Measurements from ENCODE around the gene DCK. TPM values are rescaled to one million over a fixed set of nuclear protein-coding genes. Genes with fewer than 3 reads are reported as not detected.
"Not testable (repeated sequence)": the region's sequence is repeated elsewhere in the genome, so short reads cannot be mapped to it uniquely, and the experiment has no call there.

The DCK gene
- total RNA-seq, 1 donor from 2014 or later, result 140 TPM

DNA sequence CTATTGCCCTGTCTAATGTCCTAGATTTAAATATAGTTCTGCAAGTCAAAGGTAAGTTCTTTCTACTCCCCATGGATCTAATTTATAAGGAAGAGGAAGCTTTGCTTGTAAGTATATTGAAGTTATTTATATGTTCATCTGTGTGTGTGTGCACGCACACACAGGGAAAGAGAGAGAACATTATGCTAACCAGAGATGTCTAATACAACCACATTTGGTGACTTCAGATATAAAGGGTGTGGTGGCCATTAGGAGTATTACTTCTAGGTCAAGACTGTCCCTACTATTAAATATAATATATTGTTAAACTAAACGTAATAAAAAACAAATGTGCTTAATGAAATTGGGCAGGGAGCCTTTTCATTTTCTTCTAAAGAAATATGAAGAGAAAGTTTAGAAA lies 4.1 kb downstream of the DCK start:
- FAIRE-seq (no peak), DNase-seq (ENCODE audit: low spot score in 2 of 2) (no peak)

DNA sequence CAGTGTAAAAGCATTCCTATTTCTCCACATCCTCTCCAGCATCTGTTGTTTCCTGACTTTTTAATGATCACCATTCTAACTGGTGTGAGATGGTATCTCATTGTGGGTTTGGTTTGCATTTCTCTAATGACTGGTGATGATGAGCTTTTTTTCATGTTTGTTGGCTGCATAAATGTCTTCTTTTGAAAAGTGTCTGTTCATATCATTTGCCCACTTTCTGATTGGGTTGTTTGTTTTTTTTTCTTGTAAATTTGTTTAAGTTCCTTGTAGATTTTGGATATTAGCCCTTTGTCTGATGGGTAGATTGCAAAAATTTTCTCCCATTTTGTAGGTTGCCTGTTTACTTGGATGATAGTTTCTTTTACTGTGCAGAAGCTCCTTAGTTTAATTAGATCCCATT lies 6.2 kb downstream of the DCK start:
- FAIRE-seq; DNase-seq (ENCODE audit: low spot score in 2 of 2): not testable (repeated sequence)

DNA sequence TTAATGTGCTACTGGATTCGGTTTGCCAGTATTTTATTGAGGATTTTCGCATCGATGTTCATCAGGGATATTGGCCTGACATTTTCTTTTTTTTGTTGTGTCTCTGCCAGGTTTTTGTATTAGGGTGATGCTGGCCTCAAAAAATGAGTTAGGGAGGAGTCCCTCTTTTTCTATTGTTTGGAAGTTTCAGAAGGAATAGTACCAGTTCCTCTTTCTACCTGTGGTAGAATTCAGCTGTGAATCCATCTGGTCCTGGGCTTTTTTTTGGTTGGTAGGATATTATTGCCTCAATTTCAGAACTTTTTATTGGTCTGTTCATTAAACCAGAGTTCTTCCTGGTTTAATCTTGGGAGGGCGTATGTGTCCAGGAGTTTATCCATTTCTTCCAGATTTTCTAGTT lies 7.9 kb downstream of the DCK start:
- not testable (repeated sequence) for FAIRE-seq

DNA sequence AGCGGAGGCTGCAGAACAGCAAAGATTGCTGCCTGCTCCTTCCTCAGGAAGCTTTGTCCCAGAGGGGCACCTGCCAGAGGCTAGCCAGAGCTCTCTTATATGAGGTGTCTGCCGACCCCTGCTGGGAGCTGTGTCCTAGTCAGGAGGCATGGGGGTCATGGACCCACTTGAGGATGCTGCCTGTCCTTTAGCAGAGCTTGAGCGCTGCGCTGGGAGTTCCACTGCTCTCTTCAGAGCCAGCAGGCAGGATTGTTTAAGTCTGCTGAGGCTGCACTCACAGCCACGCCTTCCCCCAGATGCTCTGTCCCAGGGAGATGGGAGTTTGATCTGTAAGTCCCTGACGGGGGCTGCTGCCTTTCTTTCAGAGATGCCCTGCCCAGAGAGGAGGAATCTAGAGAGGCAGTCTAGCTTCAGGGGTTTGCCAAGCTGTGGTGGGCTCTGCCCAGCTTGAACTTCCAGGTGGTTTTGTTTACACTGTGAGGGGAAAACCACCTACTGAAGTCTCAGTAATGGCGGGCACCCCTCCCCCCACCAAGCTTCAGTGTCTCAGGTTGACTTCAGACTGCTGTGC lies 10.9 kb downstream of the DCK start:
- DNase-seq (ENCODE audit: low spot score in 2 of 2) (no peak), FAIRE-seq (no peak)

More for the DNA sequence above, 7.9 kb downstream of the DCK start:
- not testable (repeated sequence) for DNase-seq (ENCODE audit: low spot score in 2 of 2)

DNA sequence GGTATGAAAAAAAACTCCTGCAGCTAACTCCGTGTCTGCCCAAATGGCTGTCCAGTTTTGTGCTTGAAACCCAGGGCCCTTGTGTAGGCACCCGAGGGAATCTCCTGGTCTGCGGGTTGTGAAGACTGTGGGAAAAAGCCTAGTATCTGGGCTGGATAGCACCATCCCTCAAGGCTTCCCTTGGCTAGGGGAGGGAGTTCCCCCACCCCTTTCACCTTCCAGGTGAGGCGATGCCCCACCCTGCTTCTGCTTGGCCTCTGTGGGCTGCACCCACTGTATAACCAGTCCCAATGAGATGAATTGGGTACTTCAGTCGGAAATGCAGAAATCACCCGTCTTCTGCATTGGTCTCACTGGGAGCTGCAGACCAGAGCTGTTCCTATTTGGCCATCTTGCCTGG lies 11.6 kb downstream of the DCK start:
- FAIRE-seq, result not testable (repeated sequence)

DNA sequence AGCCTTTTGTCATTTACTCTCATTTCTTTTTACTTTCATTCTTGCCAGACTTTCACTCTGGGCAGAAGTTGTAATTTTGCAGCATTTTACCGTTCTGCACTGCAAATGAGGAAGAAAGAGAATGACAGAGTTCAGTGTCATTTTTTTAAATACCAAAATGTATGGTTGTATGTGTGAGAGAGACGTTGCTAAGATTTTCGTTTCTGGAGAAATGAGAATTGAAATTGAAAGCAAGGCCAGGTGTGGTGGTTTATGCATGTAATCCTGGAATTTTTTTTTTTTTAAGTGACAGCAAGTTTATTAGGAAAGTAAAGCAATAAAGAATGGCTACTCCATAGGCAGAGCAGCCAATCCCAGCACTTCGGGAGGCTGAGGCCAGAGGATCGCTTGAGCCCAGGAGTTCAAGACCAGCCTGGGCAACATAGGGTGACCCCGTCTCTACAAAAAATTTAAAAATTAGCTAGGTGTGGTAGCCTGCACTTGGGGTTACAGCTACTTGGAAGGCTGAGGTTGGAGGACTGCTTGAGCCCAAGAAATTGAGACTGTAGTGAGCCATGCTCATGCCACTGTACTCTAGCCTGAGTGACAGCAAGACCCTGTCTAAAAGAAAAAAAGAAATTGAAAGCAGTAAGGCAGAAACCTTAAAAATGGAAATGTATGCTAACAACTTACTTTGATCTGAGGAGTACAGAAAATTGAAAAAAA lies 12.9 kb downstream of the DCK start:
- no peak for FAIRE-seq

More for the DNA sequence above, 11.6 kb downstream of the DCK start:
- not testable (repeated sequence) for DNase-seq (ENCODE audit: low spot score in 2 of 2)

DNA sequence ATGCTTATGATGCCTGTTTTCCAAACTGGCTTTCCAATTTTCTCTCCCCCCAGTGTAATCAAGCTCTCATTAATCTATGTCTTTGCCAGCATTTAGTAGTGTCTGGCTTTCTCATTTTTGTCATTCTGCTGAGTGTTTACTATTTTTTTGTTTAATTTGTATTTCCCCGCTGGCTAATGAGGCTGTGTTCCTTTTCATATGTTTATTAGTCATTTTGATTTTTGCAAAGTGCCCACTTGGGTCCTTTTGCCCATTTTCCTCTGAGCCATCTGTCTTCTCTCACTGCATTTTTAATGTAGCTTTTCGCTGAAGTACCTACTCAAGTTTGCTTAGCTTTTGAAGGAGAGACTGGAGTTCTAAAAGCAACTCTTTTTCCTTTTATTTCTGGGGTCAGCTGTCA lies 14.7 kb downstream of the DCK start:
- FAIRE-seq, result no peak
- no peak for DNase-seq (ENCODE audit: low spot score in 2 of 2)

More for the DNA sequence above, 12.9 kb downstream of the DCK start:
- no peak for DNase-seq (ENCODE audit: low spot score in 2 of 2)

DNA sequence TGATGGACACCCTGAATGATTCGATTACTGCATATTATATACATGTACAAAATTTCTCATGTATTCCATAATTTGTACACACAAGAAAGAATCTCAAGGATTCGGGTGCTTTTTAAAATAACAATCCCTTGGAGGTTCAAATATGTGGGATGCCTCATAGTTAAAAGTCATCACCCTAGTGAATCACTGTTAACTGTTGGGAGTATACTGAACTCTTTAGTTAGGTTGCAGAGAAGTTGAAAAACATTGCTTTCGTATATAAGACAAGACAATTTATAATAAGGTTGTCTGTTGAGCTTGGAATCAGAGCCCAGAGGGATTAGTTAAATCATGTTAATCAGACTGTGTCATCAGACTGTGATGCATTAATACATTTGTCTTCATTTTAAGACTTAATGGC lies 15.6 kb downstream of the DCK start:
- DNase-seq (ENCODE audit: low spot score in 2 of 2) (no peak), FAIRE-seq (no peak)

DNA sequence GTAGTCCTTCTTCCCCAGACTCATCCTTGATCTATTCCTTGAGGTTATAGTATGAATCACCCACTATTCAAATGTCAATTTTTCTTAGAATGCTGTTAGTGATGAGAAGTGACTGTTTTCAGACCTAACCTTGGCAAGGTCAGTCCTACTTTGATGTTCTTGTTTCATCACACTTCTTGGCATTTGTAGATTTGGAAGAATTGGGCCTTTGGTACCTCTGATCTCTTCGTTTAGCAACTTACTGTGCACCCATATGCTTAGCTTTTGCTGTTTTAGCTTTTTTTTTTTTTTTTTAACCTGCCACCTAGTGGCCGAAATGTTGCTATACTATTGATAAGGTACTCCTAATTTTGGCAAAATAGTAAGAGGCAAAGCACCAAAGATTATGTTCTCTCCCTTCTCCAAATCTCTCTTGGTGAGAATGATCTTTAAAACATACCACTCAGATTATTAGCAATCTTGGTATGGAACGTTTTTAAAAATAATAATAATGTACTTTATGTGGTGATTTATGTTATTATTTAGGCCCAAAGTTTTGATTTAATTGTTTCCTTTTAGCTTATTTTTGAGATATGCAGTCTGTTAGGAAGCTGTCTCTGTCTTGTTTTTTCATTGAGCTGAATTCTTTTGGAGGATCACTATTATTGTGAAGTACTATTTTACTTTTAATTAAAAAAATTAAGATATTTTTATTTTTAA lies 16.6 kb downstream of the DCK start:
- FAIRE-seq, result peak; percentile 94
- peak in 1 of 2 donors; percentile 39 for DNase-seq (ENCODE audit: low spot score in 2 of 2)

DNA sequence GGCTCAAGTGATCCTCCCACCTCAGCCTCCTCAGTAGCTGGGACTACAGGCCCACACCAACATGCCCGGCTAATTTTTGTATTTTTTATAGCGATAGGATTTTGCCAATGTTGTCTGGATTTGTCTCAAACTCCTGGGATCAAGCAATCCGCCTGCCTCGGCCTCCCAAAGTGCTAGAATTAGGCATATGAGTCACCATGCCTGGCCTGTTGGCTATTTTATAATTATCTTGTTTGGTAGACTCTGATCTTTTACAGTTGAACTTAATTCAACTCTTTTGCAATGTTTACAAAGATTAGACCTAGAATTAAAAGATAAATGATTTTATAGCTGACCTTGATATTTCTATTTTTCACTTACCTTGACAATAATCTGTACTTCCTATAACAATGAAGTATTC lies 18.0 kb downstream of the DCK start:
- FAIRE-seq (no peak), DNase-seq (ENCODE audit: low spot score in 2 of 2) (no peak)

DNA sequence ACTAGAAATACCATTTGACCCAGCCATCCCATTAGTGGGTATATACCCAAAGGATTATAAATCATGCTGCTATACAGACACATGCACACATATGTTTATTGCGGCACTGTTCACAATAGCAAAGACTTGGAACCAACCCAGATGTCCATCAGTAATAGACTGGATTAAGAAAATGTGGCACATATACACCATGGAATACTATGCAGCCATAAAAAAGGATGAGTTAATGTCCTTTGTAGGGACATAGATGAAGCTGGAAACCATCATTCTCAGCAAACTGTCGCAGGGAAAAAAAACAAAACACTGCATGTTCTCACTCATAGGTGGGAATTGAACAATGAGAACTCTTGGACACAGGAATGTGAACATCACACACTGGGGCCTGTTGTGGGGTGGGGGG lies 23.9 kb downstream of the DCK start:
- DNase-seq (ENCODE audit: low spot score in 2 of 2); FAIRE-seq: not testable (repeated sequence)

DNA sequence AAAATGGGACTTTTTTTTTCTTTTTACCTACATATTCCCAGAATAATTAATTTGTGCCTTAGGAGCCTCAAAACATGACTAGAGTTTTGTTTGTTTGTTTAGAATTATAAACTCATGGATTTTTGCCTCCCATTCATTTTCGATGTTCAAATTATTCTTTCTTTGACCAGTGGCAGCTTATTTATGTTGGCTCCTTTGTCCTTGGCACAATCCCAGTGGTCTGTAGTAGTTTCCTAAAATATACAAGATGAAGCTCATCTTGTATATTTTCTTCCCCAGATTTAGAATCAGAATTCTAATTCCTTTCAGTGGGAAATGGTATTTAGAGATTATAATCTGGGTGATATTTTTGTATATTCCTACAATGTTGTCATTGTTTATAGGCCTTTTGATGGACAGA lies 27.2 kb downstream of the DCK start:
- DNase-seq (ENCODE audit: low spot score in 2 of 2) (no peak), FAIRE-seq (no peak)

DNA sequence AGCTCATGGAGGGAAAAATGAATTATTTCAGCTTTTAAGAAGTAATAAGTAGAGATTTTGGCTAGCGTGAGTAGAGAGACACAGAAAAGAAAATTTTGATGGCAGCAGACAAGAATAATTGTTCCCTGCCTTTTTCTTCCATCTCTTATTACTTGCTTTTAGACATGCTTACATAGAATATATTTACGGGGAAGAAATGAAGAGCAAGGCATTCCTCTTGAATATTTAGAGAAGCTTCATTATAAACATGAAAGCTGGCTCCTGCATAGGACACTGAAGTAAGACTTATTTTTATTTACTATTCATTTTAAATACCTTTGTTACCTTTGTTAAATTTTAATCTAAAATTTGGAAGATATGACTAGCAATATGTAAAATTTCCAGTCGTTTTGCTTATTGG lies 32.2 kb downstream of the DCK start:
- DNase-seq (ENCODE audit: low spot score in 2 of 2) (no peak), FAIRE-seq (no peak)

DNA sequence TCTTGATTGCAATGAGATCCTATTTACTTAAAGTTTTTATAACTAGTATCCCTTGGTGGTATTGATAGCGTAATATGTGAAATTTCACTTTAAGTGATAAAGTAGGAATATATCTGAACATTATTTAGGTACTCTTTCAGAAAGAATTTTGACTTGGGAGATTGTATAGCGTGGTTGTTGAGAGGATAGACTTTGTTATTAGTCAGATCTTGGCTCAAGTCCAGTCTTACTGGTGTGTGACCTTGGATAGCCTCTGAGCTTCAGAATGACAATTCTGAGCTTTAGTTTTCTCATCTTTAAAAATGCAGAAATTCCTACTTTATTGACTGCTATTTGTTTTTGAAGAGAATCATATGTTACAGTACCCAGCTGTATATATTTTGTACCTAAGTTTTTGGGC lies 32.6 kb downstream of the DCK start:
- peak in 1 of 2 donors; percentile 16 for DNase-seq (ENCODE audit: low spot score in 2 of 2)
- peak; percentile 33 for FAIRE-seq

DNA sequence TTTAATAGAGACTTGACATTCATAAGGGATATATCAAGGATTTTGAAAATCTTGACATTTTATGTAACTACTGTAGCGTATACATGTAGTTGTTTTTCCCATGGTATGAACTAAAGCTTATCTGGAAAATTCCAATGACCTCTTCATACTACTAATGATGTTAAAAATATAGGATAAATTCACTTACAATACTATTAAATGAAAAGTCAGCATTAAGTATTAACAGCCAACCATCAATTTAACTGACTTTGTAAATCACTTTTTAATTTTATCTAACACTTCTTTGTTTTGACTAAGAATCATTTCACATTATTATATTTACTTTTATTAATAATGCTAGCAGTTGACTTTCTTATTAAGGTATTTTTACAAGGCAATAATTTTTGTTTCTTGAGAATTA lies 34.2 kb downstream of the DCK start:
- FAIRE-seq (peak; percentile 45), DNase-seq (ENCODE audit: low spot score in 2 of 2) (no peak)

DNA sequence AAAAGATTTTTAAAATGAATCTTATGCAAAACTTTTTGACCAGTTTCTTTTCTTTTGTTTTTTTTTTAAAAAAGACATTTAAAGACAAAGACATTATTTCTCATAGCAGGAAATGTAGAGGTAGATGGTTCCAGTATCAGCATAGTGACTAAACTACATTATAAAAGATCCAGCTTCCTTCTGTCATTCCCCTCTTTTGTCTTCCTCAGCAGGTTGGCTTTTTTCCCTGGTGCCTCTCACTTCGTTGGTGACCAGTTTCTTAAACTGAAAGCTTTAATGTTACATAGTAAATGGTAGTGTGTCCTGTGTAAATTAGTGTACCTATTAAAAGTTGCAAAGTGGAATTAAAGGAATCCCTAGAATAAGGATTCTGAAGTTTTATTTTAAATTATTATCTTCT lies 36.1 kb downstream of the DCK start:
- FAIRE-seq (peak; percentile 72), DNase-seq (ENCODE audit: low spot score in 2 of 2) (no peak)

DNA sequence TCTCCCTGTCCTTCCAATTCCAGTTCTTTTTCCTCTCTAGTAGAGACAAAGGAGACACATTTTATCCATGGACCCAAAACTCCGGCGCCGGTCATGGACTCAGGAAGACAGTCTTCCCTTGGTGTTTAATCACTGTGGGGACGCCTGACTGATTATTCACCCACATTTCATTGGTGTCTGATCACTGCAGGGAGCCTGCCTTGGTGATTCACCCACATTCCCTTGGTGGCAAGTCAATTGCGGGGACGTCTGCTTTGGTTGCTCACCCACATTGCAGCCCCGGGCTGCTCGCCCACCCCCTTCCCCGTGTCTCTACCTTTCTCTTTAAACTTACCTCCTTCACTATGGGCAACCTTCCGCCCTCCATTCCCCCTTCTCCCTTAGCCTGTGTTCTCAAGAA lies 38.7 kb downstream of the DCK start:
- FAIRE-seq; DNase-seq (ENCODE audit: low spot score in 2 of 2): not testable (repeated sequence)

DNA sequence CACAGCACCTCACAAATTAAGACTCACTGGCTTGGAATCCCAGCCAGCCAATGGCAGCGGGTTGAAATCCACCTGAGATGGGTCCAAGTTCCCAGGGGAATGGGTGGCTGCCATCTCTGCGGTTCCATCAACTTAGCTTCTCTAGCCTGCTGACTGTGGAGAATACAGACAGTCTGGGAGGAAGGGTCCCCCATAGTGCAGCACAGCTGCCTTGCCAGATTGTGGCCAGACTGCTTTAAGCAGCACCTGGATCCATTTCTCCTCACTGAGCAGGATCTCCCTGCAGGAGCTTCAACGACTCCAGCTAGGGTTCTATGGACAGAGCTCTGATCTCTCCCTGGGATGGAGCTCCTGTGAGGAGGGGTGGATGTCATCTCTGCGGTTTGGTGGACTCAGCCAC lies 51.8 kb downstream of the DCK start:
- no peak for FAIRE-seq

DNA sequence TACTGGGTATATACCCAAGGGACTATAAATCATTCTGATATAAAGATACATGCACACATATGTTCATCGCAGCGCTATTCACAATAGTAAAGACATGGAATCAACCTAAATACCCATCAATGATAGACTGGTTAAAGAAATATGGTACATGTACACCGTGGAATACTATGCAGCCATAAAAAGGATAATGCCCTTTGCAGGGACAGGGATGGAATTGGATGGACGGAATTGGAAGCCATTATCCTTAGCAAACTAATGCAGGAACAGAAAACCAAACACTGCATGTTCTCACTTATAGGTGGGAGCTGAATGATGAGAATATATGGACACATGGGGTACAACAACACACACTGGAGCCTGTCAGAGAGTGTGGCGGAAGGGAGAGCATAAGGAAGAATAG lies 55.9 kb downstream of the DCK start:
- DNase-seq (ENCODE audit: low spot score in 2 of 2) (no peak), FAIRE-seq (no peak)

More for the DNA sequence above, 51.8 kb downstream of the DCK start:
- no peak for DNase-seq (ENCODE audit: low spot score in 2 of 2)

DNA sequence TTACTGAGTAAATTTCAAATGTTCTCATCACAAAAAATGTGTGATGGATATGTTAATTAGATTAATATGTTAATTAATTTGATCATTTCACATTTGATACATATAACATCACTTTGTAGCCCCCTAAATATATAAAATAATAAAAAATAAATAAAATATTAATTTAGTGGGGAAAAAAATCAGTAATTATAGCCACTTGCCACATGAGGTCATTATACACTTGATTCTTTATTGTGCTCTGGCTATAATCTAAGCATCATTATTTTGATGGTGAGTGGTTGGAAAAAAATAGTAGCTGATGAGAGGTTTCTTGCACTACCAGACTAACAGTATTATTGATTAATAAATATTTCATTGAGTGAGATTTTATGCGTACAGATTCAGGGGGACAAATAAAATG lies 57.4 kb downstream of the DCK start:
- FAIRE-seq (no peak), DNase-seq (ENCODE audit: low spot score in 2 of 2) (no peak)

DNA sequence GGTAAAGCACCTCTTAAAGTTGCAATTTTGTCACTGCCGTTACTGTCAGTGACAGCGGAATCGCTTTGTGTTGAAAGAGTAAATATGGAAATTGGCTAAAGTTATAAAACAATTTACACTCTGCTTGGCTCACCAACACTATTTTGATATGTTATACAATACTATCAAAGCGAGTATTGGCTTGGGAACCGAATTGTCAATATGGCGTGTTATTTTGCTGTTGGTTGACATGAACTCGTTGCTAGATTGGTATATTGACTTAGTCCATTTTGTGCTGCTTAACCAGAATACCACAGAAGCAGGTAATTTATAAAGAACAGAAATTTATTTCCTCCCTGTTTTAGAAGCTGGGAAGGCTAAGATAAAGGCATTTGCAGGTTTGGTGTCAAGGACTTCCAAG lies 58.6 kb downstream of the DCK start:
- FAIRE-seq (no peak), DNase-seq (ENCODE audit: low spot score in 2 of 2) (no peak)

DNA sequence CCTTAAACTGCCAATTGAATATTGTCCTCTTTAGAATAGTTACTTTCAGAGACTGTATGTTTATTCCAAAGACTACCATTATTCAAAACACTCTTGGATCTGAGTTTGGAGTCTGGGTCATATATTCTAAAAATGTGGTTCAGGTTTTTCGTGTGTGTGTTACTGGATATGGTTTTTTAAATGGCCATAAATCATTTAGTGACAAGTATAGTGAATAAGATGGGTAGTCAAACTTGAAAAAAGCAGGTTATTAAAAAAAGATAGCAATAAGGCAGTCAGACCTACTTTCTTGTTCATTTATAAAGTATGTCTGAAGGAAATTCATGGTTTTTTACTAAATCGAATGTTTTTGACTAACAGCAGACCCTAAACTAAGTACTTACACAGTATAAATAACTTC lies 59.3 kb downstream of the DCK start:
- FAIRE-seq (no peak), DNase-seq (ENCODE audit: low spot score in 2 of 2) (no peak)
